ENCODE results near the gene GCSH.

Gene GCSH

GRCh38 chr16:81036751-81037350, 59.3 kb downstream of the GCSH start:
- Histone ChIP-seq H3K4me2 (ENCODE audit: low read depth, low read length, poor library complexity, severe bottlenecking) (peak overlapping the region; percentile 73), H3F3A (ENCODE audit: insufficient read depth) (0 out of 2 replicates have a peak, but pooled peaks cover 4% of the 10 kb centered on the region), H2AFZ (ENCODE audit: low read depth, low read length, severe bottlenecking) (no peak overlapping the region), H3K9me3 (ENCODE audit: insufficient read depth, low read length) (no peaks in the 10 kb centered on the region), H3K9me2 (replicated peaks; ENCODE audit: insufficient read depth, low read length) (no peaks in the 10 kb centered on the region), H3K79me2 (ENCODE audit: insufficient read depth, low read length) (no peaks in the 10 kb centered on the region; the same call in 1 of the 2 replicates), H4K20me1 (ENCODE audit: low read depth, low read length) (no peaks in the 10 kb centered on the region), H3K4me3 (ENCODE audit: insufficient read depth, low read length, poor library complexity, severe bottlenecking) (peak overlapping the region; percentile 59), H3K36me3 (ENCODE audit: low read length) (no peaks in the 10 kb centered on the region), H3K27me3 (ENCODE audit: low read length) (no peaks in the 10 kb centered on the region), H3K9ac (ENCODE audit: low read length) (peak overlapping the region; percentile 64), H3K27ac (ENCODE audit: low read depth, low read length) (no peak overlapping the region)
- TF ChIP-seq CTCF (IDR thresholded peaks at IDR 0.05; ENCODE audit: insufficient read depth, low read length, poor library complexity, severe bottlenecking): no peak
- no peak for TF ChIP-seq EZH2phosphoT487 (conservative IDR thresholded peaks at IDR 0.05; ENCODE audit: low read length)

- Histone ChIP-seq H3K36me3 (ENCODE audit: low read length) (no peaks in the 10 kb centered on the region), H3K9me2 (replicated peaks; ENCODE audit: insufficient read depth, low read length) (no peaks in the 10 kb centered on the region), H3K9ac (ENCODE audit: low read length) (peak overlapping the region; percentile 64), H4K20me1 (ENCODE audit: low read depth, low read length) (no peaks in the 10 kb centered on the region), H3K27me3 (ENCODE audit: low read length) (no peaks in the 10 kb centered on the region), H3K4me3 (ENCODE audit: insufficient read depth, low read length, poor library complexity, severe bottlenecking) (peak overlapping the region; percentile 59), H3F3A (ENCODE audit: insufficient read depth) (0 out of 2 replicates have a peak, but pooled peaks cover 4% of the 10 kb centered on the region), H3K79me2 (ENCODE audit: insufficient read depth, low read length) (no peaks in the 10 kb centered on the region; the same call in 1 of the 2 replicates), H2AFZ (ENCODE audit: low read depth, low read length, severe bottlenecking) (peak overlapping the region; percentile 38), H3K27ac (ENCODE audit: low read depth, low read length) (no peak overlapping the region), H3K9me3 (ENCODE audit: insufficient read depth, low read length) (no peaks in the 10 kb centered on the region), H3K4me2 (ENCODE audit: low read depth, low read length, poor library complexity, severe bottlenecking) (peak overlapping the region; percentile 73)
- no peak for TF ChIP-seq CTCF (IDR thresholded peaks at IDR 0.05; ENCODE audit: insufficient read depth, low read length, poor library complexity, severe bottlenecking)
- TF ChIP-seq EZH2phosphoT487 (conservative IDR thresholded peaks at IDR 0.05; ENCODE audit: low read length): no peak
Measured at GRCh38 chr16:81035975-81036750, 60.0 kb downstream of the GCSH start.

- Histone ChIP-seq H3K4me3 (ENCODE audit: insufficient read depth, low read length, poor library complexity, severe bottlenecking) (peak within 1 kb of the TSS; percentile 59), H3K27ac (ENCODE audit: low read depth, low read length) (no peak within 1 kb of the TSS), H4K20me1 (ENCODE audit: low read depth, low read length) (no peaks in the 10 kb centered on the region), H3K9me2 (replicated peaks; ENCODE audit: insufficient read depth, low read length) (no peaks in the 10 kb centered on the region), H3K9me3 (ENCODE audit: insufficient read depth, low read length) (no peaks in the 10 kb centered on the region), H3K9ac (ENCODE audit: low read length) (peak within 1 kb of the TSS; percentile 64), H3K4me2 (ENCODE audit: low read depth, low read length, poor library complexity, severe bottlenecking) (peak within 1 kb of the TSS; percentile 73), H3K36me3 (ENCODE audit: low read length) (no peaks in the 10 kb centered on the region), H2AFZ (ENCODE audit: low read depth, low read length, severe bottlenecking) (peak within 1 kb of the TSS; percentile 38), H3F3A (ENCODE audit: insufficient read depth) (0 out of 2 replicates have a peak, but pooled peaks cover 4% of the 10 kb centered on the region), H3K79me2 (ENCODE audit: insufficient read depth, low read length) (no peaks in the 10 kb centered on the region; the same call in 1 of the 2 replicates), H3K27me3 (ENCODE audit: low read length) (no peaks in the 10 kb centered on the region)
- TF ChIP-seq EZH2phosphoT487 (conservative IDR thresholded peaks at IDR 0.05; ENCODE audit: low read length) (no peak), CTCF (IDR thresholded peaks at IDR 0.05; ENCODE audit: insufficient read depth, low read length, poor library complexity, severe bottlenecking) (peak; percentile 99)
Measured at GRCh38 chr16:81035398-81035974, 60.7 kb downstream of the GCSH start, which contains the start of gene ATMIN. TSS of gene ATMIN (plus strand) at chr16:81035842. CDS start at chr16:81035871, 29 bp downstream.

Data from SU-DHL-6 (cell line).